DND-41 (cell line): ENCODE measurements around the gene TBL1X.

Experiments
- EZH2 ChIP-seq: IDR thresholded peaks from 3 replicates; pipeline ENCODE4 v1.6.1; 2012; ENCODE audit warnings: borderline replicate concordance, low read depth, mild to moderate bottlenecking, moderate library complexity, low read length, inconsistent platforms; ENCODE audit not compliant: severe bottlenecking
- TF ChIP-seq, protein P1 (sequence below): IDR thresholded peaks from 2 replicates; pipeline ENCODE4 v1.5.1; 2012; ENCODE audit warnings: borderline replicate concordance, low read length, moderate library complexity, mild to moderate bottlenecking; ENCODE audit not compliant: poor library complexity, severe bottlenecking; ENCODE audit errors: extremely low read depth

- TF ChIP-seq, protein P1, sequence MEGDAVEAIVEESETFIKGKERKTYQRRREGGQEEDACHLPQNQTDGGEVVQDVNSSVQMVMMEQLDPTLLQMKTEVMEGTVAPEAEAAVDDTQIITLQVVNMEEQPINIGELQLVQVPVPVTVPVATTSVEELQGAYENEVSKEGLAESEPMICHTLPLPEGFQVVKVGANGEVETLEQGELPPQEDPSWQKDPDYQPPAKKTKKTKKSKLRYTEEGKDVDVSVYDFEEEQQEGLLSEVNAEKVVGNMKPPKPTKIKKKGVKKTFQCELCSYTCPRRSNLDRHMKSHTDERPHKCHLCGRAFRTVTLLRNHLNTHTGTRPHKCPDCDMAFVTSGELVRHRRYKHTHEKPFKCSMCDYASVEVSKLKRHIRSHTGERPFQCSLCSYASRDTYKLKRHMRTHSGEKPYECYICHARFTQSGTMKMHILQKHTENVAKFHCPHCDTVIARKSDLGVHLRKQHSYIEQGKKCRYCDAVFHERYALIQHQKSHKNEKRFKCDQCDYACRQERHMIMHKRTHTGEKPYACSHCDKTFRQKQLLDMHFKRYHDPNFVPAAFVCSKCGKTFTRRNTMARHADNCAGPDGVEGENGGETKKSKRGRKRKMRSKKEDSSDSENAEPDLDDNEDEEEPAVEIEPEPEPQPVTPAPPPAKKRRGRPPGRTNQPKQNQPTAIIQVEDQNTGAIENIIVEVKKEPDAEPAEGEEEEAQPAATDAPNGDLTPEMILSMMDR = no peak
- no peak for TF ChIP-seq EZH2
These were observed 197.3 kb downstream of the TBL1X start for GRCh38 chrX:9662148-9662547.
